ENCODE data around the gene HCAR3.
"Not testable (repeated sequence)": the region's sequence is repeated elsewhere in the genome, so short reads cannot be mapped to it uniquely, and the experiment has no call there.

HCAR3 gene

GRCh38 chr12:122721057-122721545 is 4.5 kb upstream of the HCAR3 start:
- DNase-seq, result no peak

- not testable (repeated sequence) for DNase-seq
These were observed 1.4 kb downstream of the HCAR3 start for GRCh38 chr12:122715211-122715610.

- DNase-seq, result not testable (repeated sequence)
These were observed 3.0 kb downstream of the HCAR3 start for GRCh38 chr12:122713491-122714188.

GRCh38 chr12:122711266-122711665 is 5.3 kb downstream of the HCAR3 start:
- DNase-seq, result not testable (repeated sequence)

- not testable (repeated sequence) for DNase-seq
These were observed 6.3 kb downstream of the HCAR3 start for GRCh38 chr12:122710341-122710740.

- DNase-seq, result not testable (repeated sequence)
These were observed 7.3 kb downstream of the HCAR3 start for GRCh38 chr12:122709287-122709686.

GRCh38 chr12:122703841-122704240 is 12.8 kb downstream of the HCAR3 start:
- not testable (repeated sequence) for DNase-seq

- DNase-seq, result not testable (repeated sequence)
These were observed 13.6 kb downstream of the HCAR3 start, which contains the start of gene HCAR2 for GRCh38 chr12:122702890-122703611. TSS of gene HCAR2 (minus strand) at chr12:122703357. CDS start at chr12:122703283, 74 bp downstream.

GRCh38 chr12:122701481-122701880 is 15.1 kb downstream of the HCAR3 start:
- not testable (repeated sequence) for DNase-seq

- DNase-seq, result not testable (repeated sequence)
These were observed 16.4 kb downstream of the HCAR3 start for GRCh38 chr12:122700038-122700710.

- DNase-seq, result not testable (repeated sequence)
These were observed 19.7 kb downstream of the HCAR3 start for GRCh38 chr12:122696922-122697321.

- peak in 1 of 2 experiments; percentile 4 for DNase-seq
These were observed 25.0 kb downstream of the HCAR3 start for GRCh38 chr12:122691566-122691965.

- peak in 1 of 2 experiments; percentile 1 for DNase-seq
These were observed 28.3 kb downstream of the HCAR3 start for GRCh38 chr12:122688291-122688690.

- DNase-seq, result peak; percentile 18 to 46
These were observed 29.5 kb downstream of the HCAR3 start for GRCh38 chr12:122687086-122687485.

- DNase-seq, result no peak
These were observed 30.1 kb downstream of the HCAR3 start for GRCh38 chr12:122686538-122686937.

- DNase-seq, result no peak
These were observed 32.3 kb downstream of the HCAR3 start for GRCh38 chr12:122684297-122684813.

GRCh38 chr12:122681814-122682213 is 34.8 kb downstream of the HCAR3 start:
- no peak for DNase-seq

- not testable (repeated sequence) for DNase-seq
These were observed 35.6 kb downstream of the HCAR3 start for GRCh38 chr12:122680989-122681388.

- not testable (repeated sequence) for DNase-seq
These were observed 39.8 kb downstream of the HCAR3 start for GRCh38 chr12:122676781-122677180.

GRCh38 chr12:122676015-122676414 is 40.6 kb downstream of the HCAR3 start:
- not testable (repeated sequence) for DNase-seq

- DNase-seq, result no peak
These were observed 44.1 kb downstream of the HCAR3 start for GRCh38 chr12:122672515-122672914.

GRCh38 chr12:122669397-122670070 is 47.1 kb downstream of the HCAR3 start:
- no peak for DNase-seq
